Measurements from ENCODE around the gene SLC6A5.
"Not testable (repeated sequence)": the region's sequence is repeated elsewhere in the genome, so short reads cannot be mapped to it uniquely, and the experiment has no call there.

The SLC6A5 gene

DNA sequence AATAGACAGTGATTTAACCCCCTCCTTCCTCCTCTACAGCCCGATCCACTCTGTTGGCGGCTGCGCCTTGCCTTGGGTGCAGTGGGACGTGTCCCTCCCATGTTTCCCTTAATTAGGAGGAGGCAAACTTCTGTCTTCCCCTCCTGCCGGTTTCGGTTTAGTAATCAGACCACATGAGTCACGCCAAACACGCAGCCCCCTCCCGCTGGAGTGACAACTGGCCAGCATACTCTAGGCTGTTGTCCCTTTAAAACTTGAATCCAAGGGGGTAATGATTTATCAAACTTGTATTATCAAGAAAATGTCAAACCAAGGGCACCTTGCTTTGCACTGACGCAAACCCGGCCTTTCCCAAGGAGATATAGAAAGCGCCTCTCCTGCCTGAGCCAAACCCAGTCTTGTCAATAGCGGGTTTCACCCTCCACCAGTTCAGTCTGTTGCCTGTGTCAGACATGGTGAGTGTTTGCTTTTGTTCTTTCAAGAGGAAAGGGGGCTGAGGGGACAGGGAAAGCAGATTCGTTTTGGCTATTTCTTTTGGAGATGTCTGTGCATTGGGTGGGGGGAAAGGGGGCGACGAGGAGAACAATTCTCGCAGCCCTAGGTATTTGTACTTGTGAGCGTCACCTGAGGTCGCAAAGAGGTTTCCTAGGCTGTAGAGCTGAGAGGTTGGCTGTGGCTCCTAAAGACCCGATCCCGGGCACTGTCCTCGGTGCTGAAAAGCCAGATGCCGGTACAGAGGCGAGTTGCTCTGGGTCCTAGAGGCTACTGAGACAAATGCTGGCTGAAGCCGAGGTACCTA lies at the start of gene SLC6A5:
TSS of gene SLC6A5 (plus strand) at position 388 of the 799 bp plus-strand sequence. CDS start at position 453, 65 bp downstream.
- no peak for DNase-seq

DNA sequence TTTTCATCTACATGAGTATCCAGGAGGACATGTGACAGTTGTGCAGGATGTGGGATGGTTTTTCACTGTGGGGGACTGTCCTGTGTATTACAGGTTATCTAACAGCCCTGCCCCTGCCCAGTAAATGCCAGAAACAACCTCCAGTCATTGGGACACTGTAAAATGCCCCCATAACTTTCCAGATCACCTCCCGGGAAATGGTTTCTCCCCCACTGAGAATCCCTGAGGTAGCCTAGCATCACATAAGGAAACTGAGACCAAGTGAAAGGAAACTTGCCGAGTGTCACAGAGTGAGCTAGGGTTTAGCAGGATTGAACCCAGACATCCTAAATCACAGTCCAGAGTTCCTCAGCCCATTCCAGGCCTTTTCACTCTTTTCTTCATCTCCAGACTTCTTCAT lies 48.3 kb upstream of the SLC6A5 start:
- no peak for DNase-seq

GRCh38 chr11:20555783-20556182 lies 43.6 kb upstream of the SLC6A5 start:
- no peak for DNase-seq

DNA sequence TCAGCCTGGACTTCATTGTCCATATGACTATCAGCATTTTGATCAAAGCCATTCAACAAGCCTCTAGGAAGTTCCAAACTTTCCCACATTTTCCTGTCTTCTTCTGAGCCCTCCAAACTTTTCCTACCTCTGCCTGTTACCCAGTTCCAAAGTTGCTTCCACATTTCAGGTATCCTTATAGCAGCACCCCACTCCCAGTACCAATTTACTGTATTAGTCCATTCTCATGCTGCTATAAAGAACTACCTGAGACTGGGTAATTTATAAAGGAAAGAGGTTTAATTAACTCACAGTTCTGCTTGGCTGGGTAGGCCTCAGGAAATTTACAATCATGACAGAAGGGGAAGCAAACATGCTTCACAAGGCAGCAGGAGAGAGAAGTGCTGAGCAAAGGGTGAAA lies 43.0 kb upstream of the SLC6A5 start:
- DNase-seq, result not testable (repeated sequence)

DNA sequence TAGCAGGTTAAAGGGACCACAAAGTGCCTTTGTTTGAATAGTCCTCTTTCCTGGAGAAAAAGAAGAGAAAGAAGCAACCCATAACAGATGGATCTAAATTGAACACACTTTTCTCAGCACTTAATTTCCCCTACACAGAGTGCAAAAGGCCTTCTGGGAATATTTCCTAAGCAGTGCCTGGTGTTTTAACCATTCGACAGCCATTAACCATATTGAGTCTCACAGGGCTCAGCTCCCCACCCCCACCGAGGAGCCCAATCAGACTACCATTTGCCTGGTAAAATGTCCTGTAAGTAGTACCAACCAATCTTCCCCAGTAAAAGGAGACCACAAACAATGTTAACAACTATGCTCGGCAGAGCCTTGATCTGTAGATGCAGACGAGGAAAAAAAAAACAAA lies 40.7 kb upstream of the SLC6A5 start:
- no peak for DNase-seq

DNA sequence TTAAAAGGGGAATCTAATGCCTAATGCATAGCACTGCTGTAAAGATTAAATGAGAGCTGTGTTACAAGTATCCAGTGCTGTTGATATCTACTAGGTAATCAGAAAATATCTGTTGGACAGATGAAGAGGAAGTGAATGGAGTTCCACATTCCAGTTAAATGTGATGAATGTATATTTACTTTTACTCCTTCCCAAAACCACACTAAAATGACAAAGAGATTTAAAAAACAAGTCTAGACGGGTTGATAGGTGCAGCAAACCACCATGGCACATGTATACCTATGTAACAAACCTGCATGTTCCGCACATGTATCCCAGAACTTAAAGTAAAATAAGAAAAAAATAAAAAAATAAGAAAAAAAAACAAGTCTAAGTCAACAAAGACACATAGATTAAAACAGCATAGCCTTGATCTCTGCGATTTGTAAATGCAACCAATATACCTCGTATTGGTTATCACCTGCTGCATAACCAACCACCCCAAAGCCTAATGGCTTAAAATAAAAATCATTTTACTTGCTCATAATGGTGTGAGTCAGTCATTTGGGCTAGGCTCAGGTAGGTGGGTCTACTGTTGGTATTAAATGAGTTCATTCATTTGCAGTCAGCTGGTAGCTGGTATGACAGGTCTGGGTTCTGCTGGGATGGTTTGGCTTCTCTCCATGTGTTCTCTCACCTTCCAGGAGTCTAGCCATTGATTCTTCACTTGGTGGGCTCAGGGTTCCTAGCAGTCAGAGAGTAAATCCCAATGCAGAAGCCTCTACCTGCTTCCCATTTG lies 39.7 kb upstream of the SLC6A5 start:
- DNase-seq, result no peak

GRCh38 chr11:20561915-20562314 lies 37.5 kb upstream of the SLC6A5 start:
- DNase-seq, result no peak

GRCh38 chr11:20563866-20564265 lies 35.5 kb upstream of the SLC6A5 start:
- DNase-seq, result no peak

DNA sequence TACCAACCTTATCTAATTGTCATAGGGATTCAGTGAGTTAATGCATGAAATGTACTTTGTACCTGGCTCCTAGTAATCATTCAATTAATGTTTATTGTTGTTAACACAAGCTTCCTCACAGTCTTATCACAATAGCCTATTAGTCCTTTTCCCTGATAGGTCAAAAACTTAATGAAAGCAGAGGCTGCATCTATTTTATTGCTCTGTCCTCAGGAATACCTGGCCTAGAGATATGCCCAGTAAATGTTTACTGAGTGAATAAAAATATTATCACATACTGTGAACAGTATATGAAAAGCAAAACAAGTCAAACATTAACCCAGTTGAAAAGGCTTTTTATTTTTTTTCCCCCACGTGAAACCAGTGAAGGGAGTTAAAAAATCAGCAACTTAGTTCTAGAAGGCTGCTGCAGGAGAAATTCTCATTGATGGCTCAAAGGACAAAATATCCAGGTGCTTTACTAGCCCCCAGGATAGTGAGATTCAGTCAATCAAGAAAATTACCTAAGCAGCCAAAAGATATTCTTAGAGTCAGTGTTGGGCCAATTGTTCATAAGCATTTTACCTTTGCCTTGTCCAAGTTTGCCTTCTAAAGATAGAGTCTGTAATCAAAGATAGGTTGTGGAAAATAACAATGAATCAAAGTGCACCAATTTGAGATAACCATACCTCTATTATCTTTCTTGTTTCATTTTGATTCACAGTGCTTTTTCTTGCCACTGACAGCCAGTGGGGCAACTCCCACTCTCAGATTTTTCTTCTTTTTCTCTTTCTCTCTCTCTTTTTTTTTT lies 34.4 kb upstream of the SLC6A5 start:
- DNase-seq, result no peak

DNA sequence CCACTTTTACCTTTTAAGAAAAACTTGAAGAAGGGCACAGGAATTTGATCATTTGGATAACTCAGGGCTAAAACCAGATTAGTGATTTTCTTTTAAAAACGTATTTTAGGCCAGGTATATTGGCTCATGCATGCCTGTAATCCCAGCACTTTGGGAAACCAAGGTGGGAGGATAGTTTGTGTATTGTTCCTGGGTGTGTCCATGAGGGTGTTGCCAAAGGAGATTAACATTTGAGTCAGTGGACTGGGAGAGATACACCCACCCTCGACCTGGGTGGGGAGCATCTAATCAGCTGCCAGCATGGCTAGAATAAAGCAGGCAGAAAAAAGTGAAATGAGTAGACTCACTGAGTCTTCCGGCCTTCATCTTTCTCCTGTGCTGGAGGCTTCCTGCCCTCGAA lies 33.3 kb upstream of the SLC6A5 start:
- not testable (repeated sequence) for DNase-seq

GRCh38 chr11:20566591-20567434 lies 32.6 kb upstream of the SLC6A5 start:
- no peak for DNase-seq

DNA sequence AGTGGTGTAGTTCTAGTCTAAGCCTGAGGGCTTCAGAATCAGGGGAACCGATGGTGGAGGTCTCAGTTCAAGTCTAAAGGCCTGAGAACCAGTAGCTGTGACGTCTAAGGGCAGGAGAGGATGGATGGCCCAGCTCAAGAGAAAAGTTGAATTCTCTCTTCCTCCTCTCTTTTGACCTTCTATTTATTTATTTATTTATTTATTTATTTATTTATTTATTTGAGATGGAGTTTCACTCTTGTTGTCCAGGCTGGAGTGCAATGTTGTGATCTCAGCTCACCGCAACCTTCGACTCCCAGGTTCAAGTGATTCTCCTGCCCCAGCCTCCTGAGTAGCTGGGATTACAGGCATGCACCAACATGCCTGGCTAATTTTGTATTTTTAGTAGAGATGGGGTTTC lies 19.7 kb upstream of the SLC6A5 start:
- DNase-seq, result not testable (repeated sequence)

DNA sequence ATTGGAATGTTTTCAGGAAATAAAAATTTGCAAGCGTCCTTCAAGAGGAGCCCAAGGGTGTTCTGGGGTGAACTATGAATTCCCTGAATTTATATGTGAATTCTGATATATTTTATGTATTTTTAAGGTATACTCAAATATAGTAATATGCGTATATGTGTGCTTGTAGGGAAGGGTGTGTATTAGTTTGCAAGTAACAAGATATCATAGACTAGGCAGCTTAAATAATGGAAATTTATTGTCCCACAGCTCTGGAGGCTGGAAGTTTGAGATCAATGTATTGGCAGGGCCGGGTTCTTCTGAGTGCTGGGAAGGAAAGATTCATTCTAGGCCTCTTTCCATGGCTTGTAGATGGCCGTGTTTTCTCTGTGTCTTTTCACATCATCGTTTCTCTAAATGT lies 16.2 kb upstream of the SLC6A5 start:
- no peak for DNase-seq

DNA sequence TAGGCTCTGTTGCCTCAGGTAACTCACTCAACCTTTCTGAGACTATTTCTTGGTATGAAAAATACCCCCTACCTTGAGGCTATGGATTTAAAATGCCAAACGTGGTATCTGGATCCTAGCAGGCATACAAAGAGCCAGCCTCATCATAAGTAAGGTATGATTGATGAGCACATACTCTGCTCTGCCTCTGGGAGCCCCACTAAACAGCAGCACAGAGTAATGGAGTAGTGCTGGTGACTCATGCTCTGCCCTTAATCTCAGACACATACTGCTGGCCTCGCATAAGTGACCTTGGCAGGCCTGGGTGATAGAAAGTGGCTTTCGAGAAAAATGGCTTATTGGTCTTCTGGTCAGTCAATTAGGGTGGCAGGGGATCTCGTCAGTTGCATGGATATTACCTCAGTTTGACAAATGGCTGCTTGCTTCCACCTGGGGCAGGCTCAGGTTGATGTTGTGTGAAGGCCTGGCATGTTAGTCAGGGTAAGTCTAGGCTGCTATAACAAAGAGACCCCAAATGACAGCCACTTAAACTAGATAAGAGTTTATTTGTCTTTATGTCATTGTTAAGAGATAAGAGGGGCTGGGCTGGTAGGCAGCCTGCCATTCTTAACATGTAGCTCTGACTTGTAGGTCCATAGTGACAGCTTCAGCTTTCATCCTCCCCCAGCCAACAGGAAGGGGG lies 15.2 kb upstream of the SLC6A5 start:
- no peak for DNase-seq

DNA sequence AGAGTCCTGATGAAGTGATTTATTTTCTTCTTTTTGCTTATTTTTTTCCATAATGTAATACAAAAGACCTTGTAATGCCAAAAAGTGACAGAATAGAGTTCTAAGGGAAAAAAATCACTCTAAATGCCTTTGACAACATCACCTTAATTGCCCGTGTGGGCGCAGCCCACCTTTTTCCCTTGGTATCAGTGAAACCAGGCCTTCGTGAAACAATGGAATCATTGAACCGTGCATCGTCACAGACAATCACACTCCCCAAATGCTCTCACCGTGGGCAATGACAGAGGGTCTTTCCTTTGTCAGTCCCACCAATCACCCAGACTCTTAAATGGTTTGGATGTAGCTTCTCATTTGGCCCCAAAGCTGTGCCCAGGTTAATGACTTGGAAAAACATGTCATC lies 9.6 kb upstream of the SLC6A5 start:
- no peak for DNase-seq

GRCh38 chr11:20590381-20590780 lies 9.0 kb upstream of the SLC6A5 start:
- DNase-seq, result no peak

DNA sequence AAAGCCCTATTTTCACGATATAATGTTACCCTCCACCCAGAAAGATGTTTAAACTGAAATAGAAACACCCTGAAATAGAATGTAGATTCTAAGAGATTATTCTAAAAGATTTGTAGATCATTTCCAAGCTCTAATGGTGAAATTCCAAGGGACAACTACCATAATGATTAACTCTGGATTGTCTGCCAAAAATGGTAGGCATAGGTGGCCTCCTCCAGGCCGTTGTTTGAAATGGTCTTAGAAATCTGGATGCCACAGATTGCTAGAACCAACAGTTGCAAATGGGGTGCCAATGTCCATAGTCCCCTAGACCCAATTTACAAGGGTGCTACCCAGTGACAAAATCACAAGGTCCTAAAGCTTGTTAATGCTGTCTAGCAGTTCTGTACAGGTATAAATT lies 6.7 kb upstream of the SLC6A5 start:
- no peak for DNase-seq

- no peak for DNase-seq
Measured at GRCh38 chr11:20594274-20595061, 4.9 kb upstream of the SLC6A5 start.

- no peak for DNase-seq
Measured at GRCh38 chr11:20595101-20595500, 4.3 kb upstream of the SLC6A5 start.

- no peak for DNase-seq
Measured at GRCh38 chr11:20596205-20597153, 2.9 kb upstream of the SLC6A5 start.
